GM23338 (cell line): ENCODE measurements around the gene COTL1. TPM values are rescaled to one million over a fixed set of nuclear protein-coding genes. Genes with fewer than 3 reads are reported as not detected.

Source experiments
- ATAC-seq: fragments of 200-7000 bp; cut with Tn5 transposase; 3 replicates; pipeline ENCODE4 v1.9.1; 2020
- DNase-seq: peaks from one replicate; pipeline ENCODE4 v3.0.0-alpha.2; 2015; ENCODE audit warnings: low spot score
- H2AFZ ChIP-seq: fragments of 200-600 bp; sonication (generic); 2 replicates; pipeline ENCODE4 v1.8.0; 2016; ENCODE audit warnings: antibody characterized with exemption, mild to moderate bottlenecking, moderate library complexity
- H3F3A ChIP-seq: fragments of 200-600 bp; sonication (generic); replicated peaks from 2 replicates; pipeline ENCODE4 v1.8.0; 2017; ENCODE audit warnings: antibody characterized with exemption, mixed run types, low read depth
- H3K27ac ChIP-seq: fragments of 200-600 bp; sonication (generic); 2 replicates; pipeline ENCODE4 v1.6.1; 2016; ENCODE audit warnings: low read depth
- H3K27me3 ChIP-seq: fragments of 200-600 bp; sonication (generic); 2 replicates; pipeline ENCODE4 v1.8.0; 2016; ENCODE audit warnings: mild to moderate bottlenecking, mixed run types, moderate library complexity; ENCODE audit not compliant: insufficient read depth
- H3K36me3 ChIP-seq: fragments of 200-600 bp; sonication (generic); 2 replicates; pipeline ENCODE4 v1.8.0; 2016; ENCODE audit warnings: mild to moderate bottlenecking; ENCODE audit not compliant: insufficient read depth
- H3K4me1 ChIP-seq: fragments of 200-600 bp; sonication (generic); 2 replicates; pipeline ENCODE4 v1.8.0; 2016; ENCODE audit warnings: mild to moderate bottlenecking, moderate library complexity; ENCODE audit not compliant: insufficient read depth
- H3K4me2 ChIP-seq: fragments of 200-600 bp; sonication (generic); 2 replicates; pipeline ENCODE4 v1.7.1; 2017; ENCODE audit warnings: mixed run types
- H3K4me3 ChIP-seq: fragments of 200-600 bp; sonication (generic); 2 replicates; pipeline ENCODE4 v1.6.1; 2016; ENCODE audit warnings: mixed run types
- H3K79me2 ChIP-seq: fragments of 200-600 bp; sonication (generic); replicated peaks from 2 replicates; pipeline ENCODE4 v1.8.0; 2017; ENCODE audit warnings: mild to moderate bottlenecking; ENCODE audit not compliant: insufficient read depth
- H3K9me2 ChIP-seq: fragments of 200-600 bp; sonication (generic); 2 replicates; pipeline ENCODE4 v1.8.0; 2017; ENCODE audit not compliant: insufficient read depth
- H4K20me1 ChIP-seq: fragments of 200-600 bp; sonication (generic); replicated peaks from 2 replicates; pipeline ENCODE4 v1.8.0; 2017; ENCODE audit warnings: mild to moderate bottlenecking; ENCODE audit not compliant: insufficient read depth
- H3K27ac Mint-ChIP-seq: 2 replicates; pipeline ENCODE4 v1.8.0; 2020; ENCODE audit warnings: inconsistent platforms, mild to moderate bottlenecking, moderate library complexity, mixed read lengths
- H3K27me3 Mint-ChIP-seq: 3 replicates; pipeline ENCODE4 v1.8.0; 2022; ENCODE audit warnings: low read depth, mild to moderate bottlenecking, moderate library complexity, mixed read lengths, inconsistent platforms; ENCODE audit not compliant: insufficient read depth, poor library complexity
- H3K36me3 Mint-ChIP-seq: 3 replicates; pipeline ENCODE4 v1.8.0; 2021; ENCODE audit warnings: low read depth, mild to moderate bottlenecking, inconsistent platforms, moderate library complexity, mixed read lengths
- H3K4me1 Mint-ChIP-seq: 3 replicates; pipeline ENCODE4 v1.8.0; 2020; ENCODE audit warnings: mild to moderate bottlenecking, inconsistent platforms, mixed read lengths
- H3K4me3 Mint-ChIP-seq: 3 replicates; pipeline ENCODE4 v1.8.0; 2021; ENCODE audit warnings: moderate library complexity, mild to moderate bottlenecking, inconsistent platforms, mixed read lengths
- H3K9me3 Mint-ChIP-seq: 3 replicates; pipeline ENCODE4 v1.8.0; 2020; ENCODE audit warnings: moderate library complexity, mild to moderate bottlenecking, inconsistent platforms, mixed read lengths
- CREB1 ChIP-seq: fragments of 250-450 bp; sonication (Bioruptor Pico); IDR thresholded peaks from 2 replicates; pipeline ENCODE4 v1.5.0; 2020; ENCODE audit warnings: low read depth, mild to moderate bottlenecking, moderate library complexity
- CTCF ChIP-seq, 2 experiments: fragments of 200-600 bp in 1 of 2; sonication (generic) in 1 of 2; conservative IDR thresholded peaks; 2 replicates each; pipeline versions ENCODE4 v1.5.1 to v1.6.1; 2016 to 2017; ENCODE audit warnings: antibody characterized with exemption in 2 of 2, low read depth in 2 of 2, mild to moderate bottlenecking in 2 of 2, moderate library complexity in 1 of 2
- EZH2 ChIP-seq: fragments of 200-600 bp; sonication (generic); IDR thresholded peaks from one replicate; pipeline ENCODE4 v1.8.0; 2017; ENCODE audit warnings: antibody characterized with exemption, mild to moderate bottlenecking, low read depth; ENCODE audit not compliant: unreplicated experiment
- EZH2phosphoT487 ChIP-seq: fragments of 200-600 bp; sonication (generic); IDR thresholded peaks from one replicate; pipeline ENCODE4 v1.8.1; 2018; ENCODE audit warnings: antibody characterized with exemption; ENCODE audit not compliant: unreplicated experiment
- JUNB ChIP-seq: IDR thresholded peaks from one replicate; pipeline ENCODE4 v1.6.1; 2016; ENCODE audit warnings: antibody characterized with exemption; ENCODE audit not compliant: unreplicated experiment
- NANOG ChIP-seq: IDR thresholded peaks from 2 replicates; pipeline ENCODE4 v1.6.1; 2016; ENCODE audit warnings: antibody characterized with exemption, borderline replicate concordance
- POLR2AphosphoS5 ChIP-seq: IDR thresholded peaks from 2 replicates; pipeline ENCODE4 v1.6.1; 2016; ENCODE audit warnings: antibody characterized with exemption, low read depth
- REST ChIP-seq: IDR thresholded peaks from one replicate; pipeline ENCODE4 v1.6.1; 2018; ENCODE audit warnings: antibody characterized with exemption; ENCODE audit not compliant: unreplicated experiment
- STAT1 ChIP-seq: IDR thresholded peaks from one replicate; pipeline ENCODE4 v1.6.1; 2016; ENCODE audit warnings: antibody characterized with exemption; ENCODE audit not compliant: unreplicated experiment
- ZNF114 ChIP-seq: fragments of 250-450 bp; sonication (Bioruptor Pico); IDR thresholded peaks from 2 replicates; pipeline ENCODE4 v1.5.0; 2020; ENCODE audit warnings: mild to moderate bottlenecking, moderate library complexity
- ZNF331 ChIP-seq: fragments of 250-450 bp; sonication (Bioruptor Pico); IDR thresholded peaks from 2 replicates; pipeline ENCODE4 v1.5.0; 2020; ENCODE audit warnings: low read depth, mild to moderate bottlenecking, moderate library complexity
- ZNF462 ChIP-seq: fragments of 250-450 bp; sonication (Bioruptor Pico); IDR thresholded peaks from 2 replicates; pipeline ENCODE4 v1.5.0; 2020; ENCODE audit warnings: mild to moderate bottlenecking, moderate library complexity
- polyA plus RNA-seq: library from polyadenylated mRNA; unstranded; fragments of >200 nt; fragmentation: Nextera tagmentation; extraction: Ambion mirVana; gene quantifications from 2 replicates; pipeline ENCODE4 v1.2.1, GENCODE V29; 2016
- total RNA-seq: library from RNA; depleted of rRNA; stranded (reverse); fragments of >200 nt; shearing (Covaris generic); gene quantifications from 2 replicates; pipeline ENCODE4 v1.2.3, GENCODE V29; 2014
- TF ChIP-seq, protein P1 (sequence below): IDR thresholded peaks from 2 replicates; pipeline ENCODE4 v1.6.1; 2016; ENCODE audit warnings: antibody characterized with exemption

COTL1 gene
- total and polyA plus RNA-seq, 2 experiments from 2014 or later, result 117 to 166 TPM

DNA sequence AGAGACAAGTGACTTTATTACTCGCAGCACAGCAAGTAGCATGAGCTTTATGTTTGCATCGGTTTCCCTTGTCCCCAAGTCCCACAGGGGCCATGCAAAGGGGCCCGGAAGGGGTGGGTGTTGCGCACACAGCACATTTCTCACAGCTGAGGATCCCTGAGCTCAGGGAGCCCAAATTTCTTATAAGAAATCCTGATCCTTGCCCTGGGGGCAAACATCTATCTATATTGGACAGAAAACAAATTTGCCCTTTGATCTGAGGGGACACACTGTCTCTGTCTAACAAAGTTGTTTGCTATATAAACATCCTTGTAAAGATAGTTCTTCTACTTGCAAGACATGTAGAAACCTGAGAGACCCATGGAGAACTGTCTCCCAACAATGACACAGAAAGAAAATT lies 77.7 kb downstream of the COTL1 start:
- no peak overlapping the region for H3K27ac Mint-ChIP-seq
- H3K36me3 Mint-ChIP-seq, result no peaks in the 10 kb centered on the region
- no peaks in the 10 kb centered on the region for H3K27me3 ChIP-seq
- H3F3A ChIP-seq, result no peaks in the 10 kb centered on the region
- peaks cover 4% of the 10 kb centered on the region for H3K27me3 Mint-ChIP-seq
- no peak for TF ChIP-seq EZH2
- TF ChIP-seq CREB1 (CRISPR knock-in tag), result no peak
- TF ChIP-seq POLR2AphosphoS5, result no peak
- no peak for TF ChIP-seq CTCF (conservative IDR thresholded peaks at IDR 0.05; ENCODE audit: low read depth in 2 of 2)
- no peak for TF ChIP-seq ZNF331 (CRISPR knock-in tag)
- TF ChIP-seq EZH2phosphoT487, result no peak
- no peak for TF ChIP-seq NANOG
- TF ChIP-seq ZNF462 (CRISPR knock-in tag), result no peak
- TF ChIP-seq, protein P1, sequence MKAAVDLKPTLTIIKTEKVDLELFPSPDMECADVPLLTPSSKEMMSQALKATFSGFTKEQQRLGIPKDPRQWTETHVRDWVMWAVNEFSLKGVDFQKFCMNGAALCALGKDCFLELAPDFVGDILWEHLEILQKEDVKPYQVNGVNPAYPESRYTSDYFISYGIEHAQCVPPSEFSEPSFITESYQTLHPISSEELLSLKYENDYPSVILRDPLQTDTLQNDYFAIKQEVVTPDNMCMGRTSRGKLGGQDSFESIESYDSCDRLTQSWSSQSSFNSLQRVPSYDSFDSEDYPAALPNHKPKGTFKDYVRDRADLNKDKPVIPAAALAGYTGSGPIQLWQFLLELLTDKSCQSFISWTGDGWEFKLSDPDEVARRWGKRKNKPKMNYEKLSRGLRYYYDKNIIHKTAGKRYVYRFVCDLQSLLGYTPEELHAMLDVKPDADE, result no peak
- no peak for TF ChIP-seq REST
- no peak for TF ChIP-seq JUNB
- TF ChIP-seq STAT1, result no peak
- no peak for TF ChIP-seq ZNF114 (CRISPR knock-in tag)
- ATAC-seq (no peak), DNase-seq (no peak)
- peaks cover 14% of the 10 kb centered on the region for H3K4me1 ChIP-seq
- H3K79me2 ChIP-seq, result no peaks in the 10 kb centered on the region
- no peak overlapping the region for H3K4me3 ChIP-seq
- no peak overlapping the region for H3K27ac ChIP-seq
- H3K9me3 Mint-ChIP-seq, result no peaks in the 10 kb centered on the region
- no peaks in the 10 kb centered on the region for H3K36me3 ChIP-seq
- no peak overlapping the region for H2AFZ ChIP-seq
- H3K9me2 ChIP-seq, result no peaks in the 10 kb centered on the region; the same call in 1 of the 2 replicates
- no peak overlapping the region for H3K4me3 Mint-ChIP-seq
- no peaks in the 10 kb centered on the region for H4K20me1 ChIP-seq
- H3K4me1 Mint-ChIP-seq, result peaks cover 18% of the 10 kb centered on the region
- no peak overlapping the region for H3K4me2 ChIP-seq
